H1 (cell line): ENCODE results near the gene MCF2L2. TPM values are rescaled to one million over a fixed set of nuclear protein-coding genes. Genes with fewer than 3 reads are reported as not detected.

Source experiments
- CTCF ChIA-PET: fragments of 300-600 bp; sonication (Branson Sonifier 250); formaldehyde crosslinking; loops from one replicate; lab custom pipeline; 2021; ENCODE audit not compliant: partially characterized antibody; lab: Charles Lee
- POLR2A ChIA-PET: fragments of 300-600 bp; sonication (Branson Sonifier 250); formaldehyde crosslinking; loops from one replicate; lab custom pipeline; 2021; ENCODE audit warnings: inconsistent platforms; ENCODE audit not compliant: partially characterized antibody; lab: Charles Lee
- DNase-seq, 2 experiments: peaks; one replicate each; pipeline versions ENCODE4 v3.0.0 to v3.0.0-alpha.2; 2010 to 2022; ENCODE audit warnings: low spot score in 2 of 2, low read depth in 1 of 2, mixed read lengths in 1 of 2
- FAIRE-seq: peaks from 2 replicates; lab custom pipeline; 2011; peaks lifted over from hg19 to GRCh38; lab: Jason Lieb, UNC
- H2AFZ ChIP-seq: 2 replicates; pipeline ENCODE4 v1.8.1; 2012; ENCODE audit warnings: low read length, inconsistent platforms
- H2AK5ac ChIP-seq: 2 replicates; pipeline ENCODE4 v1.6.1; 2013; ENCODE audit warnings: low read depth, low read length
- H2BK120ac ChIP-seq: replicated peaks from 2 replicates; pipeline ENCODE3; 2013; ENCODE audit warnings: low read depth, low read length, inconsistent platforms
- H2BK12ac ChIP-seq: 2 replicates; pipeline ENCODE4 v1.6.1; 2013; ENCODE audit warnings: low read depth, low read length
- H2BK15ac ChIP-seq: 2 replicates; pipeline ENCODE4 v1.6.1; 2013; ENCODE audit warnings: low read length
- H2BK20ac ChIP-seq: 2 replicates; pipeline ENCODE4 v1.6.1; 2013; ENCODE audit warnings: low read length
- H2BK5ac ChIP-seq: 2 replicates; pipeline ENCODE4 v1.6.1; 2013; ENCODE audit warnings: low read depth, low read length
- H3K14ac ChIP-seq: 2 replicates; pipeline ENCODE4 v1.6.1; 2013; ENCODE audit warnings: inconsistent platforms; ENCODE audit not compliant: insufficient read length
- H3K18ac ChIP-seq: 2 replicates; pipeline ENCODE4 v1.6.1; 2013; ENCODE audit warnings: low read length; ENCODE audit errors: extremely low read depth
- H3K23ac ChIP-seq: 2 replicates; pipeline ENCODE4 v1.6.1; 2013; ENCODE audit warnings: inconsistent platforms; ENCODE audit not compliant: insufficient read length
- H3K23me2 ChIP-seq: 2 replicates; pipeline ENCODE4 v1.6.1; 2013; ENCODE audit warnings: low read depth, low read length
- H3K27ac ChIP-seq: 2 replicates; pipeline ENCODE4 v1.6.1; 2011; ENCODE audit warnings: low read depth, low read length, inconsistent platforms
- H3K27me3 ChIP-seq, 4 experiments: replicated peaks in 1 of 4; 1 replicate in 1 of 4; 2 replicates in 3 of 4; pipeline versions ENCODE4 v1.6.1 to v1.8.1; 2011 to 2013; ENCODE audit warnings: low read length in 3 of 4, mild to moderate bottlenecking in 3 of 4, inconsistent platforms in 2 of 4, mixed read lengths in 2 of 4, moderate library complexity in 1 of 4; ENCODE audit not compliant: control insufficient read depth in 3 of 4, insufficient read depth in 3 of 4; ENCODE audit errors: extremely low read depth in 1 of 4
- H3K36me3 ChIP-seq, 4 experiments: 2 replicates each; pipeline versions ENCODE4 v1.6.1 to v1.8.1; 2011 to 2013; ENCODE audit warnings: mild to moderate bottlenecking in 4 of 4, low read length in 3 of 4, moderate library complexity in 2 of 4, control low read depth in 1 of 4, inconsistent platforms in 1 of 4; ENCODE audit not compliant: insufficient read depth in 4 of 4, control insufficient read depth in 2 of 4
- H3K4ac ChIP-seq: replicated peaks from 2 replicates; pipeline ENCODE3; 2013; ENCODE audit warnings: low read length, low read depth, mixed read lengths, inconsistent platforms; ENCODE audit not compliant: insufficient read length
- H3K4me1 ChIP-seq, 4 experiments: replicated peaks in 1 of 4; 1 replicate in 1 of 4; 2 replicates in 3 of 4; pipeline versions ENCODE4 v1.6.1 to v1.8.1; 2011 to 2013; ENCODE audit warnings: low read length in 3 of 4, inconsistent platforms in 2 of 4, mixed read lengths in 1 of 4; ENCODE audit not compliant: insufficient read depth in 4 of 4, control insufficient read depth in 3 of 4
- H3K4me2 ChIP-seq, 2 experiments: 2 replicates each; pipeline versions ENCODE4 v1.6.1 to v1.8.1; 2011 to 2013; ENCODE audit warnings: low read depth in 2 of 2, low read length in 2 of 2, control low read depth in 1 of 2, inconsistent platforms in 1 of 2, mild to moderate bottlenecking in 1 of 2; ENCODE audit not compliant: insufficient read depth in 1 of 2
- H3K4me3 ChIP-seq, 4 experiments: fragments of 200-600, 300-600 bp in 1 of 4; sonication (generic), shearing (Covaris generic), sonication (Bioruptor Twin) in 1 of 4; 2 replicates each; pipeline versions ENCODE4 v1.5.1 to v1.8.1; 2011 to 2016; ENCODE audit warnings: low read length in 4 of 4, low read depth in 3 of 4, control low read depth in 2 of 4, inconsistent platforms in 2 of 4, mild to moderate bottlenecking in 2 of 4, mixed read lengths in 1 of 4, moderate library complexity in 1 of 4; ENCODE audit not compliant: insufficient read depth in 2 of 4; ENCODE audit errors: extremely low read depth in 1 of 4
- H3K56ac ChIP-seq: replicated peaks from 2 replicates; pipeline ENCODE3; 2013; ENCODE audit warnings: low read depth, mild to moderate bottlenecking, mixed read lengths, low read length, inconsistent platforms; ENCODE audit not compliant: insufficient read length
- H3K79me1 ChIP-seq: 2 replicates; pipeline ENCODE4 v1.6.1; 2013; ENCODE audit warnings: low read depth, low read length, control low read depth
- H3K79me2 ChIP-seq, 2 experiments: 2 replicates each; pipeline versions ENCODE4 v1.6.1 to v1.8.1; 2012 to 2013; ENCODE audit warnings: low read length in 2 of 2, mild to moderate bottlenecking in 2 of 2, inconsistent platforms in 1 of 2; ENCODE audit not compliant: insufficient read depth in 2 of 2, control insufficient read depth in 1 of 2
- H3K9ac ChIP-seq, 4 experiments: replicated peaks in 1 of 4; 1 replicate in 1 of 4; 2 replicates in 3 of 4; pipeline versions ENCODE4 v1.6.1 to v1.8.1; 2011 to 2013; ENCODE audit warnings: low read depth in 3 of 4, low read length in 3 of 4, control low read depth in 2 of 4, mild to moderate bottlenecking in 2 of 4, moderate library complexity in 2 of 4, inconsistent platforms in 1 of 4; ENCODE audit errors: extremely low read depth in 1 of 4
- H3K9me3 ChIP-seq, 2 experiments: 2 replicates each; pipeline versions ENCODE4 v1.6.1 to v1.8.1; 2012 to 2013; ENCODE audit warnings: mild to moderate bottlenecking in 2 of 2, moderate library complexity in 2 of 2, control low read depth in 1 of 2, inconsistent platforms in 1 of 2, low read depth in 1 of 2, low read length in 1 of 2, mixed read lengths in 1 of 2; ENCODE audit not compliant: insufficient read depth in 2 of 2
- H4K20me1 ChIP-seq, 2 experiments: replicated peaks in 1 of 2; 2 replicates each; pipeline versions ENCODE3 to v1.8.1; 2011 to 2013; ENCODE audit warnings: inconsistent platforms in 2 of 2, low read length in 2 of 2, mild to moderate bottlenecking in 1 of 2; ENCODE audit not compliant: insufficient read depth in 2 of 2, control insufficient read depth in 1 of 2
- H4K5ac ChIP-seq: 2 replicates; pipeline ENCODE4 v1.6.1; 2013; ENCODE audit warnings: low read length, low read depth, mixed read lengths, inconsistent platforms; ENCODE audit not compliant: insufficient read length
- H4K8ac ChIP-seq: 2 replicates; pipeline ENCODE4 v1.8.0; 2013; ENCODE audit warnings: mild to moderate bottlenecking, moderate library complexity, low read length, inconsistent platforms; ENCODE audit not compliant: insufficient read depth; ENCODE audit errors: extremely low read depth
- H4K91ac ChIP-seq: replicated peaks from 2 replicates; pipeline ENCODE3; 2013; ENCODE audit warnings: low read length, mixed read lengths, inconsistent platforms; ENCODE audit not compliant: insufficient read length
- WGBS, 2 experiments: shearing (Covaris generic) in 1 of 2; methylation state at CpG; one replicate each; pipeline versions ENCODE4 v1.1.6 to v1.1.7; 2013 to 2015; ENCODE audit warnings: low lambda C conversion rate in 2 of 2, mixed read lengths in 2 of 2, inconsistent platforms in 1 of 2, low coverage in 1 of 2, missing lambda C conversion rate in 1 of 2; ENCODE audit not compliant: insufficient replicate concordance in 2 of 2, insufficient coverage in 1 of 2, insufficient read length in 1 of 2; ENCODE audit errors: extremely low coverage in 1 of 2, missing lambda C conversion rate in 1 of 2; 5-methylcytosine and 5-hydroxymethylcytosine counted together
- polyA plus RNA-seq, 7 experiments: library from polyadenylated mRNA; depleted of rRNA in 3 of 7; stranded (reverse) in 5 of 7; unstranded in 2 of 7; fragments of >200 nt in 5 of 7; fragments of 200-250 nt in 2 of 7; gene quantifications; 1 replicate in 5 of 7; 2 replicates in 1 of 7; 4 replicates in 1 of 7; pipeline versions ENCODE4 v1.2.1 to v1.2.3, GENCODE V29; 2011 to 2013; ENCODE audit warnings: missing spikeins in 2 of 7, mixed read lengths in 2 of 7
- total RNA-seq: library from RNA; stranded (reverse); fragmentation: NEBNext Ultra II Directional; extraction: Animal tissue kit (Norgen Biotek cat#: 25700); gene quantifications from 2 replicates; pipeline ENCODE4 v1.2.1, GENCODE V29; 2021

Gene MCF2L2
- total and polyA plus RNA-seq, 2 of the 8 experiments (the other 6 are each of a cell fraction or from before 2014, with no cell fraction given), result 4.1 to 13.7 TPM

DNA sequence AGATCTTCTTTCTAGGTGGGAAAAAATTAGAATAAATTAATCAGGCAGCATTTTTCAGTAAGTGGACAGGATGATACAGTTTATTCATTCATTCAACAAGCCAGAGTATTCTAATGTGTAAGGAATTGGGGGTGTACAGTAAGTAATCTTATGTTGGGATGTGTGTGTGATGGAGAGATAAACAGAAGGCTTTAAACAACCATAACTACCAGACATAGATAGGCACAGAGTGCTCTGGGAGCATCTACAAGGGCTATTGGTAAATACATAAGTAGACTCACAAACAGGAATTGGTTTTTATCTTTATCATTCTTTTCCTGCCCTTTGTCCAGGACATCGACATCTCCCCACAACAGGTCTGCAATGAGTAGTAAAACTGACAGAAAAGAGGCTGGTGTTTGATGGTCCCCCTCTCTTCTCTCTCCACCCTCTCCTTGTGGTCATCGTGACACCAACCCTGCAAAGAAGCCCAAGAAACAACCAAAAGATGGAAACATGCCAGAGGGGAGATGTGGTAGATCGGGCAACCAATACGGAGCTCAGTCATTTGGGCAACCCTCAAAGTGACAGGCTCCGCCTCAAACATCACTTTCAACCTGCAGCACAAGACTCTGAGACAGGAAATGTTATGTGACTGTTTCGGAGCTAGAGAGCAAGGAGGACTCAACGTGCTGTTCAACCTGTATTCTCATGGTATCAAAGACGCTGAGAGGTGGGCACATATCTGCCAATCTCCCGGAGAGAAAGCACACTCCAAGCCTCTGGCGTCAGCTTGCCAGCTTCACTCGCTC is 204.0 kb downstream of the MCF2L2 start:
- Histone ChIP-seq H3K56ac (no peak overlapping the region), H2AK5ac (no peak overlapping the region), H4K8ac (no peak overlapping the region), H3K27ac (no peak overlapping the region), H2AFZ (no peak overlapping the region), H3K14ac (no peak overlapping the region), H3K23ac (no peak overlapping the region), H2BK5ac (no peak overlapping the region), H3K4ac (no peak overlapping the region), H2BK120ac (no peak overlapping the region), H2BK20ac (no peak overlapping the region), H2BK15ac (no peak overlapping the region), H3K9ac (no peak overlapping the region), H4K91ac (no peak overlapping the region), H4K20me1 (no peaks in the 10 kb centered on the region), H3K9me3 (no peaks in the 10 kb centered on the region), H3K4me2 (no peak overlapping the region), H2BK12ac (no peak overlapping the region), H3K36me3 (no peaks in the 10 kb centered on the region), H3K27me3 (no peaks in the 10 kb centered on the region), H3K18ac (no peak overlapping the region), H3K79me1 (no peaks in the 10 kb centered on the region), H3K4me1 (no peaks in the 10 kb centered on the region), H3K4me3 (no peak overlapping the region), H3K23me2 (no peaks in the 10 kb centered on the region), H4K5ac (no peak overlapping the region), H3K79me2 (no peaks in the 10 kb centered on the region)
- POLR2A ChIA-PET, result no interaction called here
- DNase-seq, result no peak
- CTCF ChIA-PET, result interaction anchor here (0.7 kb wide), 1 partner anchor 17 kb away, joined by 4 read pairs; no protein-coding TSS in a partner anchor
- no peak for FAIRE-seq
- WGBS, 2 experiments, result 89% methylated on average over 11 of the region's 11 CpGs; no CpG with 5 or more reads in 1 of the 2 experiments
